Measurements from ENCODE around the gene TNFRSF14. TPM values are rescaled to one million over a fixed set of nuclear protein-coding genes. Genes with fewer than 3 reads are reported as not detected.
A peak's percentile ranks its signal among the peaks of the same experiment; 100 is the strongest.

Gene TNFRSF14
- total and polyA plus RNA-seq, 2 of the 13 experiments (the other 11 are each of a cell fraction or from before 2014, with no cell fraction given) = 11.9 to 49.9 TPM

DNA sequence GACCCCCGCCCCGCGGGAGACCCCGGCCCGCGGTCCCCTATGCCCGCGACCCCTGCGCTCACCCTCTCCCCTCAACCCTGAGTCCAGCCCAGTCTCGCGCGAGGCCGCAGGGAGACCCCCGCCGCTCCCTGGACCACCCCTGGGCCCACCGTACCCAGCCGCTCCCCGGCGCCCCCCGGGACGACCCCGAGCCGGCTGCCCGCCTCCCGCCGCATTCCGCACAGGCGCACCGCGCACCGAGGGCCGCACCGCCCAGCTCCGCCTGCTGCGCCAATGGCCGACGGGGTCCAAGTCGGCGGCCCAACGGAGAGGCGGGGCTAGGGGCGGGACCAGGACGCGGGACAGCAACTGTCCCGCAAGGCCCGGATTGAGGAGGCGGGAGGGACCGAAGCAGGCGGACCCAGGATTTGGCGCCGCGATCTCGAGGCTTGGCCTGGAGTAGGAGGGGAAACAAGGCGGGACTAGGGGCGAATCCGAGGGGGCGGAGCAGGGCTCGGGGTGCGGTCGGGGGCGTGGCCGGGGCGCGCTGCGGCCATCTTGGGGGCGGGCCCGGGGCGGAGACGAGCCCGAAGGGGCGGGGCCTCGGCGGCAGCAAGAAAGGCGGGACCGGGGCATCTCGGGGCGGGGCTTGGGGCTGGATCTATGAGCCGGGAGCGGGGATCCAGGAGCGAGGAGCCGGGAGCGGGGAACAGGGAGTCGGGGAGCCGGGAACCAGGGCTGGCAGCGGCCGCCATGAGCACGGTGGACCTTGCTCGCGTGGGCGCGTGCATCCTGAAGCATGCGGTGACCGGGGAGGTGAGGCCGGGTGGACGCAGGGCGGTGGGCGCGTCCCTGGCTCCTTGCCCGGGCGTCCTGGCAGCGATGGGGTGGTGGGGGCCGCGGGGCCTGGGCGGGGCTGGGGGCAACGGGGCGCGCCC is 30.2 kb downstream of the TNFRSF14 start, which contains the start of gene PRXL2B (continued):
- TF ChIP-seq, protein P1, sequence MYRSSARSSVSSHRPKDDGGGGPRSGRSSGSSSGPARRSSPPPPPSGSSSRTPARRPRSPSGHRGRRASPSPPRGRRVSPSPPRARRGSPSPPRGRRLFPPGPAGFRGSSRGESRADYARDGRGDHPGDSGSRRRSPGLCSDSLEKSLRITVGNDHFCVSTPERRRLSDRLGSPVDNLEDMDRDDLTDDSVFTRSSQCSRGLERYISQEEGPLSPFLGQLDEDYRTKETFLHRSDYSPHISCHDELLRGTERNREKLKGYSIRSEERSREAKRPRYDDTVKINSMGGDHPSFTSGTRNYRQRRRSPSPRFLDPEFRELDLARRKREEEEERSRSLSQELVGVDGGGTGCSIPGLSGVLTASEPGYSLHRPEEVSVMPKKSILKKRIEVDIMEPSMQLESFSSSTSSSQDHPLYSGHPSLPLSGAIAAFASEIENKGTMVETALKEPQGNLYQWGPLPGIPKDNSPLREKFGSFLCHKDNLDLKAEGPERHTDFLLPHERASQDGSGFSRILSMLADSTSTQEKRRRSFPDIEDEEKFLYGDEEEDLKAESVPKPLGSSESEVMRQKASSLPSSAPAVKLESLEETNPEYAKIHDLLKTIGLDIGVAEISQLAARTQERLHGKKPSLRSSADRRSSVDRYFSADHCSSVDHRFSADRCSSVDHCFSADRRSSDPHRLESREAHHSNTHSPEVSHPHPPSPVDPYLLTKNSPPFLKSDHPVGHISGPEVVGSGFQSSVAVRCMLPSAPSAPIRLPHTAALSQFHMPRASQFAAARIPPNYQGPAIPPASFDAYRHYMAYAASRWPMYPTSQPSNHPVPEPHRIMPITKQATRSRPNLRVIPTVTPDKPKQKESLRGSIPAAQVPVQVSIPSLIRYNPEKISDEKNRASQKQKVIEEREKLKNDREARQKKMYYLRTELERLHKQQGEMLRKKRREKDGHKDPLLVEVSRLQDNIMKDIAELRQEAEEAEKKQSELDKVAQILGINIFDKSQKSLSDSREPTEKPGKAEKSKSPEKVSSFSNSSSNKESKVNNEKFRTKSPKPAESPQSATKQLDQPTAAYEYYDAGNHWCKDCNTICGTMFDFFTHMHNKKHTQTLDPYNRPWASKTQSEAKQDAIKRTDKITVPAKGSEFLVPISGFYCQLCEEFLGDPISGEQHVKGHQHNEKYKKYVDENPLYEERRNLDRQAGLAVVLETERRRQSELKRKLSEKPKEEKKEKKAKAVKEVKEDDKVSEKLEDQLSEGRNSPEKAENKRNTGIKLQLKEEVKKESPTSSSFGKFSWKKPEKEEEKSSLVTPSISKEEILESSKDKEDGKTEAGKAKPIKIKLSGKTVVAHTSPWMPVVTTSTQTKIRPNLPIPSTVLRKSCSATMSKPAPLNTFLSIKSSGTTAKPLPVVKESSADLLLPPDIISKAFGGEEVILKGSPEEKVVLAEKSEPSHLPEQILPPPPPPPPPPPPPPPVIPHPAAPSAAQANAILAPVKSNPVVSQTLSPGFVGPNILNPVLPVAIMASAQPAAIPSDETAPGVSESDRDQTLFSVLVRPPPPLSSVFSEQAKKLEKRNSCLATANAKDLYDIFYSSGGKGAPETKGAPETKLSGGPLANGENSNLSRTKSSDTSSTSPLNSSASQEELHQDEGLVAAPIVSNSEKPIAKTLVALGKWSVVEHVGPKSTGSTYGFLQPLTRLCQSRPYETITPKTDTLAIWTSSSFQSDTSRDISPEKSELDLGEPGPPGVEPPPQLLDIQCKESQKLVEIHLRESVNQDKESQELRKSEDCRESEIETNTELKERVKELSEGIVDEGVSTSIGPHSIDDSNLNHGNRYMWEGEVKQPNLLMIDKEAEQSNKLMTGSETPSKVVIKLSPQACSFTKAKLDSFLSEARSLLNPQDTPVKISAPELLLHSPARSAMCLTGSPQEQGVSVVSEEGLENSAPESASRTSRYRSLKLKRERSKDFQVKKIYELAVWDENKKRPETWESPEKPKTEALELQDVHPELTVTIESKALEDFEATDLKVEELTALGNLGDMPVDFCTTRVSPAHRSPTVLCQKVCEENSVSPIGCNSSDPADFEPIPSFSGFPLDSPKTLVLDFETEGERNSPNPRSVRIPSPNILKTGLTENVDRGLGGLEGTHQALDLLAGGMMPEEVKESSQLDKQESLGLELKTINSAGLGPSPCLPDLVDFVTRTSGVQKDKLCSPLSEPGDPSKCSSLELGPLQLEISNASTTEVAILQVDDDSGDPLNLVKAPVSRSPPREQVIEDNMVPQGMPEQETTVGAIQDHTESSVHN (CRISPR knock-in tag; IDR thresholded peaks at IDR 0.05) = no peak
- TF ChIP-seq RFX1 (IDR thresholded peaks at IDR 0.05) (no peak), ZNF10 (CRISPR knock-in tag; IDR thresholded peaks at IDR 0.05; ENCODE audit: borderline replicate concordance, low read depth) (no peak), KDM1A (CRISPR knock-in tag; IDR thresholded peaks at IDR 0.05) (no peak), CENPT (CRISPR knock-in tag; IDR thresholded peaks at IDR 0.05; ENCODE audit: low read depth) (no peak), ZNF660 (CRISPR knock-in tag; IDR thresholded peaks at IDR 0.05; ENCODE audit: borderline replicate concordance, low read depth) (no peak), PHB2 (IDR thresholded peaks at IDR 0.05; ENCODE audit: partially characterized antibody) (no peak), FOXJ3 (CRISPR knock-in tag; IDR thresholded peaks at IDR 0.05; ENCODE audit: borderline replicate concordance) (no peak), U2AF1 (optimal IDR thresholded peaks at IDR 0.05; ENCODE audit: low read depth, low read length) (no peak), DR1 (CRISPR knock-in tag; IDR thresholded peaks at IDR 0.05) (no peak), HOXD1 (CRISPR knock-in tag; IDR thresholded peaks at IDR 0.05) (no peak), ZNF3 (CRISPR knock-in tag; IDR thresholded peaks at IDR 0.05) (no peak), WIZ (CRISPR knock-in tag; IDR thresholded peaks at IDR 0.05) (no peak; the same call in 1 of the 2 replicates), FOXO4 (CRISPR knock-in tag; conservative IDR thresholded peaks at IDR 0.05) (no peak), KAT7 (CRISPR knock-in tag; IDR thresholded peaks at IDR 0.05; ENCODE audit: borderline replicate concordance) (0 out of 2 replicates have a peak, but pooled peaks have one; percentile 23), CHD2 (IDR thresholded peaks at IDR 0.05; ENCODE audit: low read depth, low read length) (no peak)
- TF ChIP-seq, protein P2, sequence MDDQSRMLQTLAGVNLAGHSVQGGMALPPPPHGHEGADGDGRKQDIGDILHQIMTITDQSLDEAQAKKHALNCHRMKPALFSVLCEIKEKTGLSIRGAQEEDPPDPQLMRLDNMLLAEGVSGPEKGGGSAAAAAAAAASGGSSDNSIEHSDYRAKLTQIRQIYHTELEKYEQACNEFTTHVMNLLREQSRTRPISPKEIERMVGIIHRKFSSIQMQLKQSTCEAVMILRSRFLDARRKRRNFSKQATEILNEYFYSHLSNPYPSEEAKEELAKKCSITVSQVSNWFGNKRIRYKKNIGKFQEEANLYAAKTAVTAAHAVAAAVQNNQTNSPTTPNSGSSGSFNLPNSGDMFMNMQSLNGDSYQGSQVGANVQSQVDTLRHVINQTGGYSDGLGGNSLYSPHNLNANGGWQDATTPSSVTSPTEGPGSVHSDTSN (CRISPR knock-in tag; IDR thresholded peaks at IDR 0.05; ENCODE audit: borderline replicate concordance) = no peak
- TF ChIP-seq, protein P3, sequence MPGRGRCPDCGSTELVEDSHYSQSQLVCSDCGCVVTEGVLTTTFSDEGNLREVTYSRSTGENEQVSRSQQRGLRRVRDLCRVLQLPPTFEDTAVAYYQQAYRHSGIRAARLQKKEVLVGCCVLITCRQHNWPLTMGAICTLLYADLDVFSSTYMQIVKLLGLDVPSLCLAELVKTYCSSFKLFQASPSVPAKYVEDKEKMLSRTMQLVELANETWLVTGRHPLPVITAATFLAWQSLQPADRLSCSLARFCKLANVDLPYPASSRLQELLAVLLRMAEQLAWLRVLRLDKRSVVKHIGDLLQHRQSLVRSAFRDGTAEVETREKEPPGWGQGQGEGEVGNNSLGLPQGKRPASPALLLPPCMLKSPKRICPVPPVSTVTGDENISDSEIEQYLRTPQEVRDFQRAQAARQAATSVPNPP (CRISPR knock-in tag; IDR thresholded peaks at IDR 0.05) = no peak

All from HepG2 (cell line).